HepG2 (cell line): Measurements from ENCODE around the gene GCN1. TPM values are rescaled to one million over a fixed set of nuclear protein-coding genes. Genes with fewer than 3 reads are reported as not detected.

Experiments
- ATF6 ChIP-seq: sonication (generic); formaldehyde crosslinking; conservative IDR thresholded peaks from 2 replicates; pipeline ENCODE4 v1.4.0; 2020; ENCODE audit warnings: missing genetic modification reagents
- HNF4G ChIP-seq, 2 experiments: sonication (generic) in 1 of 2; formaldehyde crosslinking in 1 of 2; IDR thresholded peaks; 2 replicates each; pipeline versions ENCODE4 v1.4.0 to v1.6.1; 2011 to 2020; ENCODE audit warnings: borderline replicate concordance in 2 of 2, low read depth in 2 of 2, mild to moderate bottlenecking in 2 of 2, low read length in 1 of 2, missing genetic modification reagents in 1 of 2, moderate library complexity in 1 of 2
- MTA1 ChIP-seq: sonication (generic); formaldehyde crosslinking; IDR thresholded peaks from 2 replicates; pipeline ENCODE4 v1.4.0; 2020; ENCODE audit warnings: missing genetic modification reagents, mild to moderate bottlenecking, borderline replicate concordance
- PAF1 ChIP-seq: IDR thresholded peaks from 2 replicates; pipeline ENCODE4 v1.6.1; 2016; ENCODE audit warnings: missing genetic modification reagents, missing compliant biosample characterization
- POLR2AphosphoS5 ChIP-seq: IDR thresholded peaks from 2 replicates; pipeline ENCODE4 v1.6.1; 2012; ENCODE audit warnings: low read depth, low read length
- RCOR2 ChIP-seq: IDR thresholded peaks from 2 replicates; pipeline ENCODE4 v1.6.1; 2016; ENCODE audit warnings: missing biosample characterization, missing genetic modification reagents
- TSC22D2 ChIP-seq: sonication (generic); formaldehyde crosslinking; IDR thresholded peaks from 2 replicates; pipeline ENCODE4 v1.5.1; 2020; ENCODE audit warnings: missing genetic modification reagents, mild to moderate bottlenecking, borderline replicate concordance
- ZMYM4 ChIP-seq: sonication (generic); formaldehyde crosslinking; IDR thresholded peaks from 2 replicates; pipeline ENCODE4 v1.8.1; 2023; ENCODE audit warnings: mild to moderate bottlenecking, missing genetic modification reagents
- ZNF234 ChIP-seq: sonication (generic); formaldehyde crosslinking; conservative IDR thresholded peaks from 2 replicates; pipeline ENCODE4 v1.5.1; 2020; ENCODE audit warnings: mild to moderate bottlenecking, missing genetic modification reagents
- ZNF253 ChIP-seq: sonication (generic); formaldehyde crosslinking; IDR thresholded peaks from 2 replicates; pipeline ENCODE4 v1.8.0; 2022; ENCODE audit warnings: mild to moderate bottlenecking, missing genetic modification reagents, borderline replicate concordance
- ZNF512B ChIP-seq: sonication (generic); formaldehyde crosslinking; IDR thresholded peaks from 2 replicates; pipeline ENCODE4 v1.5.1; 2020; ENCODE audit warnings: missing genetic modification reagents, mild to moderate bottlenecking, borderline replicate concordance
- ZNF619 ChIP-seq: sonication (generic); formaldehyde crosslinking; IDR thresholded peaks from 2 replicates; pipeline ENCODE4 v1.4.0; 2020; ENCODE audit warnings: mild to moderate bottlenecking, missing genetic modification reagents
- polyA plus RNA-seq, 8 experiments: library from polyadenylated mRNA; depleted of rRNA in 3 of 8; stranded (reverse) in 7 of 8; unstranded in 1 of 8; fragments of >200 nt; fragmentation: Illumina TruSeq in 4 of 8; extraction: Trizol in 4 of 8; gene quantifications; 2 replicates each; pipeline versions ENCODE4 v1.2.1 to v1.2.3, GENCODE V29; 2011 to 2016; ENCODE audit warnings: low read depth in 4 of 8, missing spikeins in 1 of 8, mixed read lengths in 1 of 8; ENCODE audit not compliant: insufficient read depth in 1 of 8
- total RNA-seq, 5 experiments: library from RNA; depleted of rRNA; stranded (reverse); fragments of >200 nt; fragmentation: Illumina TruSeq; extraction: Trizol; gene quantifications; 2 replicates each; pipeline ENCODE4 v1.2.3, GENCODE V29; 2016; ENCODE audit warnings: low read depth in 1 of 5
- TF ChIP-seq, protein P1 (sequence below): sonication (generic); formaldehyde crosslinking; IDR thresholded peaks from 2 replicates; pipeline ENCODE4 v1.5.0; 2020; ENCODE audit warnings: missing genetic modification reagents
- TF ChIP-seq, protein P2 (sequence below): sonication (generic); formaldehyde crosslinking; IDR thresholded peaks from 2 replicates; pipeline ENCODE4 v1.5.1; 2020; ENCODE audit warnings: mild to moderate bottlenecking, missing genetic modification reagents, borderline replicate concordance

Gene GCN1
- total and polyA plus RNA-seq, 2 of the 13 experiments (the other 11 are each of a cell fraction or from before 2014, with no cell fraction given), result 58.2 to 83.0 TPM

GRCh38 chr12:120228291-120229070 is 34.0 kb upstream of the GCN1 start (continued):
- TF ChIP-seq MTA1 (CRISPR knock-in tag) (peak; percentile 93), RCOR2 (CRISPR knock-in tag) (no peak), POLR2AphosphoS5 (peak; percentile 69), ZNF253 (CRISPR knock-in tag) (no peak), ZMYM4 (CRISPR knock-in tag) (peak; percentile 62), PAF1 (CRISPR knock-in tag) (no peak; the same call in 1 of the 2 replicates), ATF6 (CRISPR knock-in tag) (no peak), ZNF619 (peak; percentile 64), ZNF234 (CRISPR knock-in tag) (no peak), TSC22D2 (CRISPR knock-in tag) (peak; percentile 87; the same call in 1 of the 2 replicates), HNF4G (IDR thresholded peaks at IDR 0.05; ENCODE audit: borderline replicate concordance, low read depth, low read length) (peak; percentile 99), HNF4G (CRISPR knock-in tag; IDR thresholded peaks at IDR 0.05; ENCODE audit: borderline replicate concordance, low read depth) (peak; percentile 99), ZNF512B (no peak; the same call in 1 of the 2 replicates)
- TF ChIP-seq, protein P1, sequence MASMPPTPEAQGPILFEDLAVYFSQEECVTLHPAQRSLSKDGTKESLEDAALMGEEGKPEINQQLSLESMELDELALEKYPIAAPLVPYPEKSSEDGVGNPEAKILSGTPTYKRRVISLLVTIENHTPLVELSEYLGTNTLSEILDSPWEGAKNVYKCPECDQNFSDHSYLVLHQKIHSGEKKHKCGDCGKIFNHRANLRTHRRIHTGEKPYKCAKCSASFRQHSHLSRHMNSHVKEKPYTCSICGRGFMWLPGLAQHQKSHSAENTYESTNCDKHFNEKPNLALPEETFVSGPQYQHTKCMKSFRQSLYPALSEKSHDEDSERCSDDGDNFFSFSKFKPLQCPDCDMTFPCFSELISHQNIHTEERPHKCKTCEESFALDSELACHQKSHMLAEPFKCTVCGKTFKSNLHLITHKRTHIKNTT (CRISPR knock-in tag), result no peak
- TF ChIP-seq, protein P2, sequence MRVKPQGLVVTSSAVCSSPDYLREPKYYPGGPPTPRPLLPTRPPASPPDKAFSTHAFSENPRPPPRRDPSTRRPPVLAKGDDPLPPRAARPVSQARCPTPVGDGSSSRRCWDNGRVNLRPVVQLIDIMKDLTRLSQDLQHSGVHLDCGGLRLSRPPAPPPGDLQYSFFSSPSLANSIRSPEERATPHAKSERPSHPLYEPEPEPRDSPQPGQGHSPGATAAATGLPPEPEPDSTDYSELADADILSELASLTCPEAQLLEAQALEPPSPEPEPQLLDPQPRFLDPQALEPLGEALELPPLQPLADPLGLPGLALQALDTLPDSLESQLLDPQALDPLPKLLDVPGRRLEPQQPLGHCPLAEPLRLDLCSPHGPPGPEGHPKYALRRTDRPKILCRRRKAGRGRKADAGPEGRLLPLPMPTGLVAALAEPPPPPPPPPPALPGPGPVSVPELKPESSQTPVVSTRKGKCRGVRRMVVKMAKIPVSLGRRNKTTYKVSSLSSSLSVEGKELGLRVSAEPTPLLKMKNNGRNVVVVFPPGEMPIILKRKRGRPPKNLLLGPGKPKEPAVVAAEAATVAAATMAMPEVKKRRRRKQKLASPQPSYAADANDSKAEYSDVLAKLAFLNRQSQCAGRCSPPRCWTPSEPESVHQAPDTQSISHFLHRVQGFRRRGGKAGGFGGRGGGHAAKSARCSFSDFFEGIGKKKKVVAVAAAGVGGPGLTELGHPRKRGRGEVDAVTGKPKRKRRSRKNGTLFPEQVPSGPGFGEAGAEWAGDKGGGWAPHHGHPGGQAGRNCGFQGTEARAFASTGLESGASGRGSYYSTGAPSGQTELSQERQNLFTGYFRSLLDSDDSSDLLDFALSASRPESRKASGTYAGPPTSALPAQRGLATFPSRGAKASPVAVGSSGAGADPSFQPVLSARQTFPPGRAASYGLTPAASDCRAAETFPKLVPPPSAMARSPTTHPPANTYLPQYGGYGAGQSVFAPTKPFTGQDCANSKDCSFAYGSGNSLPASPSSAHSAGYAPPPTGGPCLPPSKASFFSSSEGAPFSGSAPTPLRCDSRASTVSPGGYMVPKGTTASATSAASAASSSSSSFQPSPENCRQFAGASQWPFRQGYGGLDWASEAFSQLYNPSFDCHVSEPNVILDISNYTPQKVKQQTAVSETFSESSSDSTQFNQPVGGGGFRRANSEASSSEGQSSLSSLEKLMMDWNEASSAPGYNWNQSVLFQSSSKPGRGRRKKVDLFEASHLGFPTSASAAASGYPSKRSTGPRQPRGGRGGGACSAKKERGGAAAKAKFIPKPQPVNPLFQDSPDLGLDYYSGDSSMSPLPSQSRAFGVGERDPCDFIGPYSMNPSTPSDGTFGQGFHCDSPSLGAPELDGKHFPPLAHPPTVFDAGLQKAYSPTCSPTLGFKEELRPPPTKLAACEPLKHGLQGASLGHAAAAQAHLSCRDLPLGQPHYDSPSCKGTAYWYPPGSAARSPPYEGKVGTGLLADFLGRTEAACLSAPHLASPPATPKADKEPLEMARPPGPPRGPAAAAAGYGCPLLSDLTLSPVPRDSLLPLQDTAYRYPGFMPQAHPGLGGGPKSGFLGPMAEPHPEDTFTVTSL (CRISPR knock-in tag), result 0 out of 2 replicates have a peak, but pooled peaks have one; percentile 13
